HG02759 (cell line): ENCODE data around the gene GRK3.
"Not testable (repeated sequence)": the region's sequence is repeated elsewhere in the genome, so short reads cannot be mapped to it uniquely, and the experiment has no call there.

Source experiments
- ATAC-seq: cut with Tn5 transposase; IDR thresholded peaks from one replicate; pipeline ENCODE4 v1.9.1; 2021; ENCODE audit warnings: mild to moderate bottlenecking, moderate library complexity; ENCODE audit not compliant: unreplicated experiment

The GRK3 gene

DNA sequence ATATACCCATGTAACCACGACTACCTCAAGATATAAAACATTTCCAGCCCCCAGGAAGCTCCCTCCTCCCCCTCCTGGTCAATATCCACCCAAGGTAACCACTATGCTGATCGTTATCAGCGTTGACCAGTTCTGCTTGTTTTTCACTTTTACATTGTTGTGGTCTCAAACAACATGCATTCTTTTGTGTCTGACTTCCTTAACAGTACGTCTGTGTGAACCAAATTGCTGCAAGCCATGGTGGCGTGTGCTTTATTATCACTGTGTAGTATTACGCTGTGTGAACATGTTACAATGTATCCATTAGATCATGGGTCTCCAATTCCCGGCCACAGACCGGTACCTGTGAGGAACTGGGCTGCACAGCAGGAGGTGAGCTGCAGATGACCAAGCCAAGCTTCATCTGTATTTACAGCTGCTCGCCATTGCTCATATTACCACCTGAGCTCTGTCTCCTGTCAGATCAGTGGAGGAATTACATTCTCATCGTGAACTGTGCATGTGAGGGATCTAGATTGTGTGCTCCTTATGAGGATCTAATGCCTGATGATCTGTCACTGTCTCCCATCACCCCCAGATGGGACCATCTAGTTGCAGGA lies 15.5 kb upstream of the GRK3 start:
- ATAC-seq, result no peak

DNA sequence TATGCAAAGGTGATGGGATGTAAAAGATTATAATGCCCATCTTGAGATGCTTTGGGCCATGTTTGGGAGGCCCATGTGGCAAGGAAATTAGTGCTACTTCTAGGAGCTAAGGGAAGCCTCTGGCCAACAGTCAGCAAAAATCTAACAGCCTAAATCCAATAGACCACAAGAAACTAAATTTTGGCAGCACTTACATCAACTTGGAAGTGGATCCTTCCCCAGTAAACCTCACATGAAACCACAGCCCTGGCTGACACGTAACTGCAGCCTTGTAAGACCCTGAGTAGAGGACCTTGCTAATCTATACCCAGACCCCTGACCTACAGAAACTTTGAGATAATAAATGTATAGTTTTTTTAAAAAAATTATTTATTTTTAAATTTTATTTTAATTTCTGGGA lies 13.1 kb upstream of the GRK3 start:
- ATAC-seq, result no peak

DNA sequence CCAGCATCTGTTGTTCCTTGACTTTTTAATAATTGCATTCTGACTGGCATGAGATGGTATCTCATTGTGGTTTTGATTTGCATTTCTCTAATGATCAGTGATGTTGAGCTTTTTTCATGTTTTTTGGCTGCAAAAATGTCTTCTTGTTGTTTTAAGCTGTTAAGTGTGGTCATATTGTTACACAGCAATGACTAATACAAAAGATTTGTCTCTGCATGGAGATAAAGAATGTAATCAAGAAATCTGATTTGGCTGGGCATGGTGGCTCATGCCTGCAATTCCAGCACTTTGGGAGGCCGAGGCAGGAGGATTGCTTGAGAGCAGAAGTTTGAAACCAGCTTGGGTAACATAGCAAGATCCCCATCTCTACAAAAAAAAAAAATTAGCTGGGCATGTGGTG lies 12.1 kb upstream of the GRK3 start:
- not testable (repeated sequence) for ATAC-seq

GRCh38 chr22:25553131-25553530 lies 11.3 kb upstream of the GRK3 start:
- ATAC-seq, result no peak

DNA sequence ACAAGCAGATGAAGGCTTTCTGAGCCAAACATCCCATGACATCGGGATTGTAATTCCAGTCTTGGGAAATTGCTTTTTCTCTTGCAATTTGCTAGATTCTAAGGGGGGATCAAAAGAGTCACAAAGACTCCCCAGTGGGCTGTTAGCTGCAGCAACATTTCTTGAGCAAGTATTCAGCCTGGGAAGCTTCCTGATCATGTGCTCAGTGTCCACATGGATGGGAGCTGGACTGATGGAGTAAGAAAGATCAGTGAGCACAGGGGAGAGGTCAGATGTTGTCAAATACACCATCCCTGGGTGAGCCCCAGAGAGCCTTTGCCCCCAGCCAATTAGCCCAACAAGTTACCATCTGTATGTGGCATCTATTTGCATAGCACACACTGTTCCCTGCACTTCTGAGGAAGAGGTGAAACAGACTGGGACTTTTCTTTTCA lies 10.2 kb upstream of the GRK3 start:
- no peak for ATAC-seq

DNA sequence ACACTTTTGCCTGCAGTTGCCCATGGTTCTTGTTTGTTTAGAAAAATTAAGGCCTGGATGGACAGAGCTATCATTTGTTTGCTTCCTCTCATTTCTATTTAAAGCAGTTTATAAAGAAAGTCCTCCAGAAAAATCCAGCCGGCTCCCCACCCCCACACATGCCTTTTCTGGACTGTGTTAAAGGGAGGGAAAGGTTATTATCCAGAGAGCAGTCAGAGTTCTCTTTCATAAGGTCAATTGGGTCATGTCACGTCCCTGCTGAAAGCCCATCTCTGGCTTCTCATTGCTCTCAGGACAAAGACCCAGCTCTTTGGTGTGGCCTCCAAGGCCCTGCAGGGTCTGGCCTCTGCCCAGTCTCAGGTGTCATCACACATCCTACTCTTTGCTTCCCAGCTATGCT lies 9.8 kb upstream of the GRK3 start:
- no peak for ATAC-seq

- ATAC-seq, result no peak
Observed at GRCh38 chr22:25555586-25555985, 8.9 kb upstream of the GRK3 start.

DNA sequence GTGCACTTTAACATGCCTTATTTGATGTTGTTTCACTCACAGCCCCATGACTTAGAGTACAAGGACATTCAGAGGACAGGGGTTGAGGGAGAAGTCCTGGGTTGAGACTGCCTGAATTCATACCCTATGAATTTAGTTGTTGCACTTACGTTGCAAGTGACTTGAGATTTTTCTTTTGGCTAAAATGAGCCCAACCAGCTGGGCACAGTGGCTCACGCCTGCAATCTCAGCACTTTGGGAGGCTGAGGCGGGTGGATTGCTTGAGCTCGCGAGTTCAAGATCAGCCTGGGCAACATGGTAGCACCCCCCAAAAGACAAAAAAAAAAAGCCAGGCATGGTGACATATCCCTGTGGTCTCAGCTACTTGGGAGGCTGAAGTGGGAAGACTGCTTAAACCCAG lies 7.3 kb upstream of the GRK3 start:
- ATAC-seq, result no peak

GRCh38 chr22:25558341-25558740 lies 6.1 kb upstream of the GRK3 start:
- no peak for ATAC-seq

GRCh38 chr22:25559910-25560309 lies 4.6 kb upstream of the GRK3 start:
- not testable (repeated sequence) for ATAC-seq

DNA sequence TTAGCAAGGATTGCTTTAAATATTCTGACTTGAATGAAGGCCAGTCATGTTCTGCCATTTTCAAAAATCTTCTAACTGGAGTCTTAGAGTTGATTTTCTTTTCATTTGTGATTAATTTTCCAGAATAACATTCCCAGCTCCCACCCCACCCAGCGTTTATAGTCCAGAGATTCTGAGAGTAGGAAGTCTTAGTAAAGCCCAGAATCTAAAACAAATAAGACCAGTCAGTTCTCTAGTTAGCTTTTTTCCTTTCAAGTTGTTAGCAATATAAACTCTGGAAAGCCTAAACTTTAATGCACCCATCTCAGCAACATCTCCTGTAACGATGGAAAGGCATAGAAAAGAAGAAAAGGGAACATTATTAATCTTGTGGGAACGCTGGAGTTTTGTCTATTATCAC lies 3.3 kb upstream of the GRK3 start:
- not testable (repeated sequence) for ATAC-seq

- not testable (repeated sequence) for ATAC-seq
Observed at GRCh38 chr22:25561927-25562326, 2.5 kb upstream of the GRK3 start.

- not testable (repeated sequence) for ATAC-seq
Observed at GRCh38 chr22:25562966-25563760, 1.3 kb upstream of the GRK3 start.

DNA sequence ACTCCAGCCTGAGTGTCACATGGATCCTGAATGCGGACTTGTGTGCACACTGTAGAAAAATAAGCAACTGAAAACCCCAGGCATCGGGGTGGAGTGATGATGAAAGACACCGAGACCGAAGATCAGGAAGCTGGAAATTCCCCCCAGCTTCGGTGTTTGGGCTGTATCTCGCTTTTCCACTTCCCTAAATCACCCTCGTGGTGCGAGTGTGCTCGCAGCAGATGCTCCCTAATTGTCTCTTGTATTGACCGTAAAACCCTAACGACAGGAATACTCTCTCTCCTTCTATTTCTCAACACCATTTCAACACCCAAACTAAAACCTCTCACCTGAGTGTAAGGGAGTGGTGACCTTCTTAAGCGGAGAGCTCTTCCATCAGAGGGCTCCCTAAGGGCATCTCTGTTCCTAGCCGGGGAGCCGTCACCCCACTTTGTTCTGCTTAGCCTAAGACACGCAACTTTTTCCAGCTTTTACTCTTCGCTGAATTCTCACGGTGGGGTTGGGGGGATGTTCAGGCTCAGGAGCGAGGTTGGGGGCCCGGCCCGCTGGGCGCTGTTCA lies 635 bp upstream of the GRK3 start:
- ATAC-seq, result peak; percentile 18

GRCh38 chr22:25564979-25565677 lies 653 bp downstream of the GRK3 start:
- ATAC-seq, result peak; percentile 16

- ATAC-seq, result no peak
Observed at GRCh38 chr22:25566186-25566897, 1.9 kb downstream of the GRK3 start.

DNA sequence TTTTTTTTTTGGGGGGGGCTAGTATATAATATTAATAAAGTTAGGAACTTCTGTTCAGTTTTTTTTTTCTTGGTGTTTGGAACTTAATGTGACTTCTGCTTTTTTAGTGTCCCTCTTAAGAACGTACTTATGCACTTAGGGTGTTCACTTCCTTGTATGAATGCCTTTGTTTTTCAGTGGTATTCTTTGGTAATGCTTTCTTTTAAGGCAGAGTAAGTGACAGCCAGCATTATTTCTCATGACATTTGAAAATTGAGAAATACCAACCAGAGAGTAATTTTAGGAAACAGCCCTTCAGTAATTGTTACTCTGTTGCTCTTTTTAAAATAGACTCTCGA lies 2.4 kb downstream of the GRK3 start:
- ATAC-seq, result no peak

- ATAC-seq, result no peak
Observed at GRCh38 chr22:25567251-25567675, 2.8 kb downstream of the GRK3 start.

- ATAC-seq, result not testable (repeated sequence)
Observed at GRCh38 chr22:25568066-25568465, 3.6 kb downstream of the GRK3 start.

- no peak for ATAC-seq
Observed at GRCh38 chr22:25569361-25569760, 4.9 kb downstream of the GRK3 start.

DNA sequence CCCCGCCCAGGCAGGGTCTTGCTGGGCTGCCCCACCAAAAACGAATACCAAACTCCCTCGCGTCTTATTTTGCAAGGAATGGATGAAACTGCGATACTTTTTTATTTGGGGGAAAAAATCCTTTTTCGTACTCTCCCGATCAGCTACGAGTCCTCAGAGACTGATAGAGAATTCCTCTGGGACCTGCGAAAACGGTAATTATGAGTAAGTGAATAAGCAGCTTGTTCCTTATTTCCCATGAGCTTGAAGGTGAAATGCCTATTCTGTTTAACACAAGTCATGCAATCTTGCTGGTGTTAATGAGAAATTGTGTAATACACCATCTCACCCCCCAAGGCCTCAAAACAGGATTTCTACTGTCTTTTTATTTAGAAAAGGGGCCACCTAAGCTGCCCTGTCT lies 5.5 kb downstream of the GRK3 start:
- no peak for ATAC-seq
